HCT116 (cell line): ENCODE data around the gene TMEM52B.

Experiments used
- ATF3 ChIP-seq: IDR thresholded peaks from 2 replicates; pipeline ENCODE4 v1.6.1; 2012
- CEBPB ChIP-seq: IDR thresholded peaks from 2 replicates; pipeline ENCODE4 v1.6.1; 2012; ENCODE audit warnings: low read depth
- CTCF ChIP-seq, 3 experiments: fragments of 200-600 bp in 1 of 3; sonication (generic) in 1 of 3; IDR thresholded peaks in 2 of 3; conservative IDR thresholded peaks in 1 of 3; 2 replicates each; pipeline ENCODE4 v1.5.1; 2012 to 2017; ENCODE audit warnings: low read depth in 2 of 3, low read length in 2 of 3, antibody characterized with exemption in 1 of 3, borderline replicate concordance in 1 of 3, control low read depth in 1 of 3, mild to moderate bottlenecking in 1 of 3, mixed read lengths in 1 of 3, mixed run types in 1 of 3, moderate library complexity in 1 of 3; ENCODE audit not compliant: insufficient read depth in 1 of 3
- EGR1 ChIP-seq: IDR thresholded peaks from 2 replicates; pipeline ENCODE4 v1.6.1; 2012; ENCODE audit warnings: low read depth
- ELF1 ChIP-seq: IDR thresholded peaks from 2 replicates; pipeline ENCODE4 v1.6.1; 2012; ENCODE audit warnings: low read depth, borderline replicate concordance
- EZH2 ChIP-seq: fragments of 200-600 bp; sonication (generic); IDR thresholded peaks from 2 replicates; pipeline ENCODE4 v1.6.1; 2017; ENCODE audit warnings: antibody characterized with exemption, mixed run types
- EZH2phosphoT487 ChIP-seq: fragments of 200-600 bp; IDR thresholded peaks from 2 replicates; pipeline ENCODE4 v1.6.1; 2018; ENCODE audit warnings: antibody characterized with exemption, borderline replicate concordance
- JUND ChIP-seq: IDR thresholded peaks from 2 replicates; pipeline ENCODE4 v1.6.1; 2012
- POLR2A ChIP-seq: IDR thresholded peaks from 2 replicates; pipeline ENCODE4 v1.7.0; 2011; ENCODE audit warnings: borderline replicate concordance; ENCODE audit not compliant: insufficient read depth, insufficient read length; ENCODE audit errors: extremely low read depth
- SP1 ChIP-seq: IDR thresholded peaks from 2 replicates; pipeline ENCODE4 v1.6.1; 2012; ENCODE audit warnings: low read depth
- YY1 ChIP-seq: IDR thresholded peaks from 2 replicates; pipeline ENCODE4 v1.6.1; 2011; ENCODE audit warnings: low read length, low read depth, moderate library complexity, mild to moderate bottlenecking; ENCODE audit not compliant: insufficient replicate concordance; ENCODE audit errors: extremely low read depth
- ZFX ChIP-seq: fragments of 450-650 bp; IDR thresholded peaks from 2 replicates; pipeline ENCODE4 v1.6.1; 2017
- ZNF274 ChIP-seq: fragments of 200-500 bp; sonication (Bioruptor generic); IDR thresholded peaks from 2 replicates; pipeline ENCODE4 v1.6.1; 2014; ENCODE audit warnings: mild to moderate bottlenecking, low read depth, low read length, inconsistent platforms

GRCh38 chr12:10174986-10175614, 3.7 kb upstream of the TMEM52B start:
- TF ChIP-seq EZH2phosphoT487 (no peak), POLR2A (no peak), CTCF (IDR thresholded peaks at IDR 0.05 in 2 of 3, conservative IDR thresholded peaks at IDR 0.05 in 1 of 3; ENCODE audit: borderline replicate concordance in 1 of 3, insufficient read depth in 1 of 3, low read depth in 2 of 3, low read length in 2 of 3) (no peak), JUND (no peak), YY1 (no peak), EGR1 (no peak), ZNF274 (no peak), ATF3 (no peak), EZH2 (no peak), CEBPB (no peak), ELF1 (no peak), ZFX (no peak), SP1 (no peak)
